Raji (cell line): ENCODE data around the gene AP2S1.

ENCODE experiments used
- POLR2A ChIP-seq: IDR thresholded peaks from 2 replicates; pipeline ENCODE4 v1.6.1; 2011; ENCODE audit warnings: low read depth, low read length, control low read depth; ENCODE audit not compliant: insufficient read depth

AP2S1 gene

GRCh38 chr19:46875234-46875633, 24.6 kb upstream of the AP2S1 start:
- TF ChIP-seq POLR2A: no peak

- no peak for TF ChIP-seq POLR2A
These were observed 22.3 kb upstream of the AP2S1 start for GRCh38 chr19:46872967-46873366.

- no peak for TF ChIP-seq POLR2A
These were observed 17.6 kb upstream of the AP2S1 start for GRCh38 chr19:46868025-46868802.

GRCh38 chr19:46867170-46867569, 16.5 kb upstream of the AP2S1 start:
- TF ChIP-seq POLR2A: no peak

- TF ChIP-seq POLR2A: no peak
These were observed 15.9 kb upstream of the AP2S1 start for GRCh38 chr19:46866407-46867136.

- no peak for TF ChIP-seq POLR2A
These were observed 13.4 kb upstream of the AP2S1 start for GRCh38 chr19:46863818-46864629.

- TF ChIP-seq POLR2A: no peak
These were observed 12.5 kb upstream of the AP2S1 start for GRCh38 chr19:46862974-46863632.

- no peak for TF ChIP-seq POLR2A
These were observed 11.8 kb upstream of the AP2S1 start for GRCh38 chr19:46862503-46862834.

- TF ChIP-seq POLR2A: no peak
These were observed 11.3 kb upstream of the AP2S1 start for GRCh38 chr19:46861691-46862502.

GRCh38 chr19:46860846-46861690, 10.4 kb upstream of the AP2S1 start, which contains the start of gene ARHGAP35:
TSS of gene ARHGAP35 (plus strand) at chr19:46860997. CDS start at chr19:46918676, 57,679 bp downstream.
- TF ChIP-seq POLR2A: no peak

- peak; percentile 83 for TF ChIP-seq POLR2A
These were observed 9.6 kb upstream of the AP2S1 start for GRCh38 chr19:46860125-46860845.

GRCh38 chr19:46859637-46860124, 9.0 kb upstream of the AP2S1 start:
- TF ChIP-seq POLR2A: peak; percentile 73
